ENCODE data around the gene DLGAP4. TPM values are rescaled to one million over a fixed set of nuclear protein-coding genes. Genes with fewer than 3 reads are reported as not detected.
A peak's percentile ranks its signal among the peaks of the same experiment; 100 is the strongest.

Gene DLGAP4
- total and polyA plus RNA-seq, 2 experiments from 2014 or later: 14.3 to 68.1 TPM

- H2AFZ ChIP-seq: no peak overlapping the region
- no peak for DNase-seq
- H3K36me3 ChIP-seq (ENCODE audit: low read depth): no peaks in the 10 kb centered on the region
- H4K20me1 ChIP-seq (ENCODE audit: insufficient read depth): no peaks in the 10 kb centered on the region
- H3F3A ChIP-seq (ENCODE audit: insufficient read depth): peaks cover 11% of the 10 kb centered on the region; the same call in 1 of the 2 replicates
- H3K79me2 ChIP-seq (ENCODE audit: insufficient read depth): no peaks in the 10 kb centered on the region
- no peak overlapping the region for H3K27ac ChIP-seq
- in situ Hi-C loops (cut with MboI): no loop called here
- no peak overlapping the region for H3K9ac ChIP-seq
- TF ChIP-seq EZH2 (IDR thresholded peaks at IDR 0.05; ENCODE audit: insufficient read depth, poor library complexity, severe bottlenecking): no peak
- no peak for TF ChIP-seq EZH2phosphoT487 (IDR thresholded peaks at IDR 0.05; ENCODE audit: insufficient read depth, low read depth)
- no peak overlapping the region for H3K4me2 ChIP-seq (ENCODE audit: unreplicated experiment)
- H3K27me3 ChIP-seq (replicated peaks; ENCODE audit: insufficient read depth): peaks cover 57% of the 10 kb centered on the region
- no peak overlapping the region for H3K4me3 ChIP-seq
- 0 out of 2 replicates have a peak, but pooled peaks cover 9% of the 10 kb centered on the region for H3K4me1 ChIP-seq (ENCODE audit: insufficient read depth)
- no peaks in the 10 kb centered on the region for H3K9me2 ChIP-seq (ENCODE audit: insufficient read depth)
- no peaks in the 10 kb centered on the region for H3K9me3 ChIP-seq (ENCODE audit: low read depth)
- WGBS, 2 experiments (ENCODE audit: low coverage in 1 of 2, low lambda C conversion rate in 2 of 2, missing lambda C conversion rate in 2 of 2): 77 to 86% methylated on average over 1 of the region's 1 CpG
These were observed 96.6 kb downstream of the DLGAP4 start for GRCh38 chr20:36402708-36403107.

GRCh38 chr20:36404435-36404978 is 98.4 kb downstream of the DLGAP4 start:
- TF ChIP-seq EZH2 (IDR thresholded peaks at IDR 0.05; ENCODE audit: insufficient read depth, poor library complexity, severe bottlenecking): no peak
- Histone ChIP-seq H3K36me3 (ENCODE audit: low read depth) (no peaks in the 10 kb centered on the region), H3F3A (ENCODE audit: insufficient read depth) (peaks cover 18% of the 10 kb centered on the region; the same call in 1 of the 2 replicates), H3K9me2 (ENCODE audit: insufficient read depth) (no peaks in the 10 kb centered on the region), H3K27me3 (replicated peaks; ENCODE audit: insufficient read depth) (peaks cover 39% of the 10 kb centered on the region), H2AFZ (no peak overlapping the region), H3K9ac (no peak overlapping the region), H3K79me2 (ENCODE audit: insufficient read depth) (no peaks in the 10 kb centered on the region), H4K20me1 (ENCODE audit: insufficient read depth) (no peaks in the 10 kb centered on the region), H3K4me3 (no peak overlapping the region), H3K4me2 (ENCODE audit: unreplicated experiment) (no peak overlapping the region), H3K27ac (no peak overlapping the region), H3K4me1 (ENCODE audit: insufficient read depth) (0 out of 2 replicates have a peak, but pooled peaks cover 14% of the 10 kb centered on the region), H3K9me3 (ENCODE audit: low read depth) (no peaks in the 10 kb centered on the region)
- no peak for DNase-seq
- in situ Hi-C loops (cut with MboI): no loop called here
- WGBS, 2 experiments (ENCODE audit: low coverage in 1 of 2, low lambda C conversion rate in 2 of 2, missing lambda C conversion rate in 2 of 2): 73 to 80% methylated on average over 11 of the region's 11 CpGs

- Histone ChIP-seq H3K9ac (no peak overlapping the region), H3K9me3 (ENCODE audit: low read depth) (no peaks in the 10 kb centered on the region), H3K4me3 (no peak overlapping the region), H3K4me2 (ENCODE audit: unreplicated experiment) (no peak overlapping the region), H2AFZ (no peak overlapping the region), H3K4me1 (ENCODE audit: insufficient read depth) (0 out of 2 replicates have a peak, but pooled peaks cover 14% of the 10 kb centered on the region), H3K27me3 (replicated peaks; ENCODE audit: insufficient read depth) (peaks cover 31% of the 10 kb centered on the region), H3K27ac (no peak overlapping the region), H3K9me2 (ENCODE audit: insufficient read depth) (no peaks in the 10 kb centered on the region), H4K20me1 (ENCODE audit: insufficient read depth) (no peaks in the 10 kb centered on the region), H3F3A (ENCODE audit: insufficient read depth) (peaks cover 18% of the 10 kb centered on the region; the same call in 1 of the 2 replicates), H3K36me3 (ENCODE audit: low read depth) (no peaks in the 10 kb centered on the region), H3K79me2 (ENCODE audit: insufficient read depth) (no peaks in the 10 kb centered on the region)
- TF ChIP-seq EZH2 (IDR thresholded peaks at IDR 0.05; ENCODE audit: insufficient read depth, poor library complexity, severe bottlenecking) (no peak), EZH2phosphoT487 (IDR thresholded peaks at IDR 0.05; ENCODE audit: insufficient read depth, low read depth) (no peak)
- whole genome bisulfite sequencing, 2 experiments (ENCODE audit: low coverage in 1 of 2, low lambda C conversion rate in 2 of 2, missing lambda C conversion rate in 2 of 2): 51 to 56% methylated on average over 7 of the region's 7 CpGs
- no peak for DNase-seq
- in situ Hi-C loops (cut with MboI): no loop called here
These were observed 99.1 kb downstream of the DLGAP4 start for GRCh38 chr20:36405255-36405654.

GRCh38 chr20:36407199-36407733 is 101.1 kb downstream of the DLGAP4 start:
- H3K4me1 ChIP-seq (ENCODE audit: insufficient read depth): 0 out of 2 replicates have a peak, but pooled peaks cover 14% of the 10 kb centered on the region
- H3K36me3 ChIP-seq (ENCODE audit: low read depth): no peaks in the 10 kb centered on the region
- no peak overlapping the region for H2AFZ ChIP-seq
- peak overlapping the region; percentile 52 for H3K27ac ChIP-seq
- in situ Hi-C loops (cut with MboI): no loop called here
- 44 to 45% methylated on average over 3 of the region's 3 CpGs for WGBS, 2 experiments (ENCODE audit: low coverage in 1 of 2, low lambda C conversion rate in 2 of 2, missing lambda C conversion rate in 2 of 2)
- H3F3A ChIP-seq (ENCODE audit: insufficient read depth): peaks cover 18% of the 10 kb centered on the region; the same call in 1 of the 2 replicates
- H3K27me3 ChIP-seq (replicated peaks; ENCODE audit: insufficient read depth): peaks cover 18% of the 10 kb centered on the region
- no peaks in the 10 kb centered on the region for H4K20me1 ChIP-seq (ENCODE audit: insufficient read depth)
- no peak overlapping the region for H3K4me2 ChIP-seq (ENCODE audit: unreplicated experiment)
- no peak overlapping the region for H3K4me3 ChIP-seq
- H3K9me2 ChIP-seq (ENCODE audit: insufficient read depth): no peaks in the 10 kb centered on the region
- peak; percentile 87 for DNase-seq
- H3K9ac ChIP-seq: no peak overlapping the region; the same call in 1 of the 2 replicates
- no peak for TF ChIP-seq EZH2 (IDR thresholded peaks at IDR 0.05; ENCODE audit: insufficient read depth, poor library complexity, severe bottlenecking)
- no peak for TF ChIP-seq EZH2phosphoT487 (IDR thresholded peaks at IDR 0.05; ENCODE audit: insufficient read depth, low read depth)
- no peaks in the 10 kb centered on the region for H3K79me2 ChIP-seq (ENCODE audit: insufficient read depth)
- H3K9me3 ChIP-seq (ENCODE audit: low read depth): no peaks in the 10 kb centered on the region
